ENCODE measurements around the gene TPSAB1.
"Not testable (repeated sequence)": the region's sequence is repeated elsewhere in the genome, so short reads cannot be mapped to it uniquely, and the experiment has no call there.

The TPSAB1 gene

GRCh38 chr16:1225051-1225451 lies 15.5 kb upstream of the TPSAB1 start, which contains the start of gene TPSG1:
Gene TPSG1 (minus strand): TSS chr16:1225268. CDS start chr16:1225252, 16 bp downstream.
- H3K36me3 Mint-ChIP-seq (ENCODE audit: low read depth): no peaks in the 10 kb centered on the region
- H3K9me3 Mint-ChIP-seq: no peaks in the 10 kb centered on the region
- no peak within 1 kb of the TSS for H3K4me3 Mint-ChIP-seq
- intact Hi-C loops (cut with micrococcal nuclease): no loop called here
- no peak within 1 kb of the TSS for H3K27ac Mint-ChIP-seq
- H3K4me1 Mint-ChIP-seq (ENCODE audit: low read depth): no peaks in the 10 kb centered on the region
- no peaks in the 10 kb centered on the region for H3K27me3 Mint-ChIP-seq

GRCh38 chr16:1225728-1226311 lies 14.7 kb upstream of the TPSAB1 start:
- H3K27me3 Mint-ChIP-seq; intact Hi-C loops (cut with micrococcal nuclease): not testable (repeated sequence)

GRCh38 chr16:1226692-1227091 lies 13.8 kb upstream of the TPSAB1 start:
- H3K27me3 Mint-ChIP-seq; H3K27ac Mint-ChIP-seq; H3K9me3 Mint-ChIP-seq; intact Hi-C loops (cut with micrococcal nuclease); H3K4me3 Mint-ChIP-seq; H3K4me1 Mint-ChIP-seq (ENCODE audit: low read depth); H3K36me3 Mint-ChIP-seq (ENCODE audit: low read depth): not testable (repeated sequence)

More at GRCh38 chr16:1225728-1226311, 14.7 kb upstream of the TPSAB1 start:
- H3K4me1 Mint-ChIP-seq (ENCODE audit: low read depth); H3K4me3 Mint-ChIP-seq; H3K9me3 Mint-ChIP-seq; H3K36me3 Mint-ChIP-seq (ENCODE audit: low read depth); H3K27ac Mint-ChIP-seq: not testable (repeated sequence)

DNA sequence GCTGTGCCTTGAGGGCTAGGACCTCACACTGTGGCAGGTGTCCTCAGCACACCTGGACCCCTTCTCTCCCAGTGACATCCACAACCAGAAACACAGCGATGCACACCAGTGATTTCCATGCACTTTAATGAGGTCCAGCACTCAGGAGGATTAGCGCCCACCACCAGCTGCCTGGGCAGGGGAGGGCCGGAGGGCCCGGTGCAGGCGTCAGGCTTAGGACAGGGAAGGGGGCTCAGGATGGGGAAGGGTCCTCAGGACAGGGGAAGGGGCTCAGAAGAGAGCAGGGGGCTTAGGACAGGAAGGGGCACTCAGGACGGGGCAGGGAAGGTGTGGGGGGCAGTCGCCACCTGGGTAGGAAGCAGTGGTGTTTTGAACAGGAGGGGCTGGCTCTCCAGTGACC lies 12.3 kb upstream of the TPSAB1 start:
- H3K9me3 Mint-ChIP-seq; H3K4me3 Mint-ChIP-seq; intact Hi-C loops (cut with micrococcal nuclease); H3K4me1 Mint-ChIP-seq (ENCODE audit: low read depth); H3K36me3 Mint-ChIP-seq (ENCODE audit: low read depth); H3K27me3 Mint-ChIP-seq; H3K27ac Mint-ChIP-seq: not testable (repeated sequence)

DNA sequence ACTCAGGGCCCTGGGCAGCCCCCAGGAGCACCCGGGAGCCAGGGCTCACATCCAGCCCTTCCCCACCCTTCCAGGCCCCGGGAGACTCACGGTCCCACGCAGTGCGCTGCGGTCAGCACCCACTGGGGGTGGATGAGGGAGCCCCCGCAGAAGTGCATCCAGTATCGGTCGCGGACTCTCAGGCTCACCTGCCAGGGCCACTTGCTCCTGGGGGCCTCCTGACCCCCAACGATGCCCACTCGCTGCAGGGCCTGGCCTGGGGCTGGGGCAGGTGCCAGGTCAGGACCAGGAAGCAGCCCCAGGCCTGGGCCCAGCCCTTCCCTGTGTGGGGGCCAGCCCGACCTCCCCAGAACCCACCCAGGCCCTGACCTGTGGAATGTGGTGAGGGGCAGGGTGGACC lies 11.0 kb upstream of the TPSAB1 start:
- H3K4me1 Mint-ChIP-seq (ENCODE audit: low read depth); H3K27ac Mint-ChIP-seq; H3K4me3 Mint-ChIP-seq; intact Hi-C loops (cut with micrococcal nuclease); H3K9me3 Mint-ChIP-seq; H3K36me3 Mint-ChIP-seq (ENCODE audit: low read depth); H3K27me3 Mint-ChIP-seq: not testable (repeated sequence)

DNA sequence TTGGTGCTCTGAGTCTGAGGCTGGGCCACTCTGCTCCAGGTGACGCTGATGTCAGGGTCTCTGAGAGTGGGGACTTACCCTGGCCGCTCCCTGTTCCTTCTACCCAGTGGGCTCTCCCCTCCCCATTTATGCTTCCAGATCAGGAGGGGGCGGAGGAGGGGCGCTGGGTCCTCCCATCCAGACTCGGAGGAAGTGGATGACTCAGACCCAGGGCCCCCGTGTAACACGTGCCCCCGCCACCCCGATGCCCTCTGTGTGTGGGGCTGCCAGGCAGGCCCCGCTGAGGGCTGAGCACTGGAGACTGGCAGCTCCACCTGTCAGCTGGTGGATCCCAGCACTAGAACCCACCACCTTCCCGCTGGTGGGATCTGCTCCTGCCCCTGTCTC lies 10.4 kb upstream of the TPSAB1 start, which contains the start of gene TPSB2:
Gene TPSB2, minus strand, starts transcription at position 101 of the 387 bp plus-strand sequence. CDS start 233 bp downstream, outside the sequence.
- H3K4me1 Mint-ChIP-seq (ENCODE audit: low read depth); H3K9me3 Mint-ChIP-seq; H3K27ac Mint-ChIP-seq; H3K27me3 Mint-ChIP-seq; H3K36me3 Mint-ChIP-seq (ENCODE audit: low read depth); H3K4me3 Mint-ChIP-seq; intact Hi-C loops (cut with micrococcal nuclease): not testable (repeated sequence)

- H3K27ac Mint-ChIP-seq; H3K27me3 Mint-ChIP-seq; H3K36me3 Mint-ChIP-seq (ENCODE audit: low read depth); H3K4me3 Mint-ChIP-seq; H3K9me3 Mint-ChIP-seq; H3K4me1 Mint-ChIP-seq (ENCODE audit: low read depth); intact Hi-C loops (cut with micrococcal nuclease): not testable (repeated sequence)
Measured at GRCh38 chr16:1230471-1231212, 9.9 kb upstream of the TPSAB1 start.

DNA sequence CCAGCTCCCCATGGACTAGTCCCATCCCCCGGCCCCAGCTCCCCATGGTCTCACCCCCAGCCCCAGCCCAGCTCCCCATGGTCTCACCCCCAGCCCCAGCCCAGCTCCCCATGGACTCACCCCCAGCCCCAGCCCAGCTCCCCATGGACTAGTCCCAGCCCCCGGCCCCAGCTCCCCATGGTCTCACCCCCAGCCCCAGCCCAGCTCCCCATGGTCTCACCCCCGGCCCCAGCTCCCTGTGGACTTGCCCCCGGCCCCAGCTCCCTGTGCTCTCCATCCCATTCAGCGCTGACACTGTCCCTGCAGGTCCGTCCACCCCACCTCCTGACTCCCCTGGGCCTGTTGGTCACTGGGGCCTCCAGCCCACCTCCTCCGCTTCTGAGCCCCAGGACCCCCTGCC lies 9.2 kb upstream of the TPSAB1 start:
- H3K27ac Mint-ChIP-seq; intact Hi-C loops (cut with micrococcal nuclease); H3K36me3 Mint-ChIP-seq (ENCODE audit: low read depth); H3K4me1 Mint-ChIP-seq (ENCODE audit: low read depth); H3K4me3 Mint-ChIP-seq; H3K27me3 Mint-ChIP-seq; H3K9me3 Mint-ChIP-seq: not testable (repeated sequence)

DNA sequence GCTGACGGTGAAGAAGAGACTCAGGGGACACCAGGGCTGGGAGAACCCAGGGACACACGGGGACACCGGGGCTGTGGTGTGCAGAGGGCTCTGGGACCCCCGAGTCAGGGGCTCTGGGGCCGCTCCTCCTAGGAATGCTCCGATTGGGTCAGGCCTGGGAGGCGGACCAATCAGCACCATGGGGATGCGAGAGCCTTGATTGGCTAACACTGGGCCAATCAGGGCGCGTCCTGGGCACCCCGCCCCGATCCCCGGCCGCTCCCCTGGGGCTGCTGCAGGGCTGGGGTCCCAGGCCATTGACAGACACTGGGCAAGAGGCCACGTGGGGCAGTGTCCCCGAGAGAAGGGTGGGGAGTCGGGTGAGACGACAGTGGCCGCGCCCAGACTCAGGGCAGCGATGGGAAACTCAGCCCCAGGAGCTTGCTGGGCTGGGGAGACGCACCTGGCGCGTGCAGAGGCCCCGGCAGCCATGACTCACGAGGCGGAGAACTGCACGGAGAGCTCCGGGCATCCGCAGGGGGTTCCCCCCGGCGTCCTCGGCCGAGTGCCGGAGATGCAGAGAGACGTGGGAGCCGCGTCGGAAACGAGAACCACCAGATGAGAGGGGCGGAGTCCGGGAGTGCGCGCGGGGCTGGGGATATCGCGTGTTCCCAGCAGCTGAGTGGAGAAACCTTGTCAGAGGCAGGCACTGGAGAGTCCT lies 8.3 kb upstream of the TPSAB1 start:
- H3K36me3 Mint-ChIP-seq (ENCODE audit: low read depth); intact Hi-C loops (cut with micrococcal nuclease); H3K4me3 Mint-ChIP-seq; H3K4me1 Mint-ChIP-seq (ENCODE audit: low read depth); H3K27me3 Mint-ChIP-seq; H3K27ac Mint-ChIP-seq; H3K9me3 Mint-ChIP-seq: not testable (repeated sequence)

- H3K9me3 Mint-ChIP-seq; intact Hi-C loops (cut with micrococcal nuclease); H3K4me3 Mint-ChIP-seq; H3K36me3 Mint-ChIP-seq (ENCODE audit: low read depth); H3K4me1 Mint-ChIP-seq (ENCODE audit: low read depth); H3K27me3 Mint-ChIP-seq; H3K27ac Mint-ChIP-seq: not testable (repeated sequence)
Measured at GRCh38 chr16:1236659-1237058, 3.8 kb upstream of the TPSAB1 start.

- Mint-ChIP-seq H3K36me3 (ENCODE audit: low read depth) (no peaks in the 10 kb centered on the region), H3K4me1 (ENCODE audit: low read depth) (no peaks in the 10 kb centered on the region), H3K27me3 (peaks cover 5% of the 10 kb centered on the region), H3K27ac (no peak overlapping the region), H3K4me3 (no peak overlapping the region), H3K9me3 (no peaks in the 10 kb centered on the region)
- intact Hi-C loops (cut with micrococcal nuclease): no loop called here
Measured at GRCh38 chr16:1237990-1238389, 2.5 kb upstream of the TPSAB1 start.

DNA sequence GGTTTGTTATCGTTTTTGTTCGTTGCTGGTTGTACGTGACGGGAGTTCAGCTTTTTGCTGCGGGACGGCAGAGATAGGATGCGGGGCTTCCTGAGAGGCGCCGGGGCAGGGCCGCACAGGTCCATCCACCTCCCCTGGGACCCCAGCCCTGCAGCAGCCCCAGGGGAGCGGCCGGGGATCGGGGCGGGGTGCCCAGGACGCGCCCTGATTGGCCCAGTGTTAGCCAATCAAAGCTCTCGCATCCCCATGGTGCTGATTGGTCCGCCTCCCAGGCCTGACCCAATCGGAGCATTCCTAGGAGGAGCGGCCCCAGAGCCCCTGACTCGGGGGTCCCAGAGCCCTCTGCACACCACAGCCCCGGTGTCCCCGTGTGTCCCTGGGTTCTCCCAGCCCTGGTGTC lies 1.6 kb upstream of the TPSAB1 start:
- H3K4me3 Mint-ChIP-seq; H3K36me3 Mint-ChIP-seq (ENCODE audit: low read depth); H3K9me3 Mint-ChIP-seq; intact Hi-C loops (cut with micrococcal nuclease); H3K4me1 Mint-ChIP-seq (ENCODE audit: low read depth); H3K27me3 Mint-ChIP-seq; H3K27ac Mint-ChIP-seq: not testable (repeated sequence)

GRCh38 chr16:1239575-1239974 lies 930 bp upstream of the TPSAB1 start:
- H3K9me3 Mint-ChIP-seq, H3K4me3 Mint-ChIP-seq: not testable (repeated sequence)

GRCh38 chr16:1241081-1241480 lies 576 bp downstream of the TPSAB1 start:
- H3K36me3 Mint-ChIP-seq (ENCODE audit: low read depth); H3K4me3 Mint-ChIP-seq; intact Hi-C loops (cut with micrococcal nuclease); H3K9me3 Mint-ChIP-seq; H3K27ac Mint-ChIP-seq: not testable (repeated sequence)
- peaks cover 11% of the 10 kb centered on the region for H3K27me3 Mint-ChIP-seq
- H3K4me1 Mint-ChIP-seq (ENCODE audit: low read depth): peaks cover 14% of the 10 kb centered on the region

More at GRCh38 chr16:1239575-1239974, 930 bp upstream of the TPSAB1 start:
- H3K4me1 Mint-ChIP-seq (ENCODE audit: low read depth); H3K36me3 Mint-ChIP-seq (ENCODE audit: low read depth); H3K27me3 Mint-ChIP-seq; intact Hi-C loops (cut with micrococcal nuclease); H3K27ac Mint-ChIP-seq: not testable (repeated sequence)

Data from dendritic cell treated with granulocyte-macrophage colony-stimulating factor and Interleukin-4, amounts not matched to agents 40 ng/mL and 50 ng/mL, for 4 days (primary cell).